Trophoblast cell (in vitro differentiated cells and primary cell): Measurements from ENCODE around the gene DNAH14.
"Not testable (repeated sequence)": the region's sequence is repeated elsewhere in the genome, so short reads cannot be mapped to it uniquely, and the experiment has no call there.

ENCODE experiments used
- DNase-seq, 2 donors: peaks; one replicate each; pipeline ENCODE4 v3.0.0-alpha.2; 2016
- H2AFZ ChIP-seq: 2 replicates; pipeline ENCODE4 v1.6.1; 2013; ENCODE audit warnings: low read length, moderate library complexity, mild to moderate bottlenecking; ENCODE audit not compliant: insufficient read depth, poor library complexity
- H2AK5ac ChIP-seq: 2 replicates; pipeline ENCODE4 v1.6.1; 2013; ENCODE audit warnings: mild to moderate bottlenecking, low read length
- H2BK120ac ChIP-seq: 2 replicates; pipeline ENCODE4 v1.6.1; 2013; ENCODE audit warnings: low read length, mild to moderate bottlenecking, moderate library complexity; ENCODE audit not compliant: insufficient read depth, poor library complexity
- H2BK12ac ChIP-seq: 2 replicates; pipeline ENCODE4 v1.6.1; 2013; ENCODE audit warnings: mild to moderate bottlenecking, low read length, moderate library complexity
- H2BK5ac ChIP-seq: 2 replicates; pipeline ENCODE4 v1.6.1; 2013; ENCODE audit warnings: low read length, low read depth, moderate library complexity, mild to moderate bottlenecking; ENCODE audit not compliant: poor library complexity
- H3K14ac ChIP-seq: 2 replicates; pipeline ENCODE4 v1.6.1; 2013; ENCODE audit warnings: mild to moderate bottlenecking, low read length
- H3K18ac ChIP-seq: 2 replicates; pipeline ENCODE4 v1.6.1; 2013; ENCODE audit warnings: mild to moderate bottlenecking, low read length
- H3K23ac ChIP-seq: 2 replicates; pipeline ENCODE4 v1.6.1; 2013; ENCODE audit warnings: low read length
- H3K27ac ChIP-seq: 2 replicates; pipeline ENCODE4 v1.5.1; 2013; ENCODE audit warnings: low read depth, mild to moderate bottlenecking, inconsistent platforms, low read length, moderate library complexity
- H3K27me3 ChIP-seq: 2 replicates; pipeline ENCODE4 v1.6.1; 2013; ENCODE audit warnings: inconsistent platforms, mild to moderate bottlenecking, low read length, moderate library complexity; ENCODE audit not compliant: insufficient read depth
- H3K36me3 ChIP-seq, 2 experiments: 1 replicate in 1 of 2; 2 replicates in 1 of 2; pipeline ENCODE4 v1.6.1; 2013; ENCODE audit warnings: low read length in 2 of 2, mild to moderate bottlenecking in 2 of 2, moderate library complexity in 1 of 2; ENCODE audit not compliant: insufficient read depth in 2 of 2, control insufficient read depth in 1 of 2
- H3K4ac ChIP-seq: 2 replicates; pipeline ENCODE4 v1.6.1; 2013; ENCODE audit warnings: low read depth, mild to moderate bottlenecking, low read length, moderate library complexity
- H3K4me1 ChIP-seq, 2 experiments: 1 replicate in 1 of 2; 2 replicates in 1 of 2; pipeline ENCODE4 v1.6.1; 2013; ENCODE audit warnings: low read length in 2 of 2, mild to moderate bottlenecking in 2 of 2, moderate library complexity in 1 of 2; ENCODE audit not compliant: insufficient read depth in 2 of 2, control insufficient read depth in 1 of 2
- H3K4me2 ChIP-seq: 2 replicates; pipeline ENCODE4 v1.6.1; 2013; ENCODE audit warnings: inconsistent platforms, mild to moderate bottlenecking, low read length, moderate library complexity
- H3K4me3 ChIP-seq: 2 replicates; pipeline ENCODE4 v1.5.1; 2013; ENCODE audit warnings: mild to moderate bottlenecking, low read depth, low read length, inconsistent platforms
- H3K79me1 ChIP-seq: one replicate; pipeline ENCODE4 v1.6.1; 2013; ENCODE audit warnings: low read length
- H3K79me2 ChIP-seq: 2 replicates; pipeline ENCODE4 v1.6.1; 2013; ENCODE audit warnings: low read length, mild to moderate bottlenecking; ENCODE audit not compliant: control insufficient read depth, insufficient read depth, poor library complexity
- H3K9ac ChIP-seq: 2 replicates; pipeline ENCODE4 v1.6.1; 2013; ENCODE audit warnings: mild to moderate bottlenecking, low read length
- H3K9me3 ChIP-seq: 2 replicates; pipeline ENCODE4 v1.6.1; 2013; ENCODE audit warnings: low read depth, mild to moderate bottlenecking, control low read depth, inconsistent platforms, low read length; ENCODE audit not compliant: insufficient read depth
- H4K12ac ChIP-seq: 2 replicates; pipeline ENCODE4 v1.6.1; 2013; ENCODE audit warnings: low read depth, mild to moderate bottlenecking, low read length, moderate library complexity
- H4K8ac ChIP-seq: 2 replicates; pipeline ENCODE4 v1.6.1; 2013; ENCODE audit warnings: low read depth, mild to moderate bottlenecking, low read length, moderate library complexity
- H4K91ac ChIP-seq: one replicate; pipeline ENCODE4 v1.6.1; 2013; ENCODE audit warnings: low read depth, mild to moderate bottlenecking, low read length, moderate library complexity
- whole genome bisulfite sequencing: extraction: QIAGEN DNeasy Blood & Tissue Kit; methylation state at CpG from one replicate; pipeline ENCODE4 v1.1.7; 2013; ENCODE audit warnings: missing lambda C conversion rate; ENCODE audit not compliant: insufficient read length, insufficient coverage; ENCODE audit errors: extremely low coverage; 5-methylcytosine and 5-hydroxymethylcytosine counted together

Gene DNAH14

GRCh38 chr1:224991550-224991949 lies 62.1 kb downstream of the DNAH14 start:
- H3K18ac ChIP-seq, H3K27ac ChIP-seq, H3K14ac ChIP-seq, H3K23ac ChIP-seq, H3K4me2 ChIP-seq, H3K36me3 ChIP-seq, H2BK5ac ChIP-seq, H3K27me3 ChIP-seq, H2AK5ac ChIP-seq, H3K4me3 ChIP-seq, H4K12ac ChIP-seq, H2AFZ ChIP-seq, H2BK120ac ChIP-seq, H3K4me1 ChIP-seq, H3K9ac ChIP-seq, H4K8ac ChIP-seq, H3K9me3 ChIP-seq, H2BK12ac ChIP-seq, H3K4ac ChIP-seq, H3K79me1 ChIP-seq, H3K79me2 ChIP-seq, DNase-seq, H4K91ac ChIP-seq: not testable (repeated sequence)
- WGBS, result no CpG with 5 or more reads among the region's 5 CpGs

GRCh38 chr1:224995602-224996001 lies 66.1 kb downstream of the DNAH14 start:
- no CpG with 5 or more reads among the region's 1 CpG for WGBS
- no peak overlapping the region for H3K14ac ChIP-seq
- no peaks in the 10 kb centered on the region for H3K79me2 ChIP-seq
- no peak overlapping the region for H2AK5ac ChIP-seq
- H4K12ac ChIP-seq, result no peak overlapping the region
- H3K27me3 ChIP-seq, result no peaks in the 10 kb centered on the region
- H3K79me1 ChIP-seq, result no peaks in the 10 kb centered on the region
- H2BK12ac ChIP-seq, result no peak overlapping the region
- H4K8ac ChIP-seq, result no peak overlapping the region
- H3K36me3 ChIP-seq, result no peaks in the 10 kb centered on the region
- H3K4ac ChIP-seq, result no peak overlapping the region
- no peak overlapping the region for H3K4me2 ChIP-seq
- H3K9me3 ChIP-seq, result no peaks in the 10 kb centered on the region
- no peak overlapping the region for H4K91ac ChIP-seq
- H3K27ac ChIP-seq, result no peak overlapping the region
- no peaks in the 10 kb centered on the region for H3K4me1 ChIP-seq
- H3K18ac ChIP-seq, result no peak overlapping the region
- no peak overlapping the region for H2BK5ac ChIP-seq
- H3K4me3 ChIP-seq, result no peak overlapping the region
- H3K9ac ChIP-seq, result no peak overlapping the region
- H3K23ac ChIP-seq, result no peak overlapping the region
- no peak for DNase-seq
- H2BK120ac ChIP-seq, result no peak overlapping the region
- no peak overlapping the region for H2AFZ ChIP-seq

DNA sequence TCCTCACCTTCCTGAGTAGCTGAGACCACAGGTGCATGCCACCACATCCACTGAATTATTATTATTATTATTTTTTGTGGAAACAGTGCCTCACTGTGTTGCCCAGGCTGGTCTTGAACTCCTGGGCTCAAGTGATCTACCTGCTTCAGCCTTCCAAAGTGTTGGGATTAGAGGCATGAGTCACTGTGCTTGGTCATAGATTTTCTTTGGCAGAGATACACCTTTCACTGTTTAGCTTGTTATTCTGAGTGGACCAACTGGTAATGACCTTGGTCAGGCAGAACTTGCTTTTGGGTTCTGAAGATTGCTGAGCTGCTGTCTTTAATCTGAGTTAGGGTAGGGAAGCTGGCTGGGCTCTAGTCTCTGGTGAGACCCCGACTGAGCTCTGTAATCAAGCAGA lies 66.8 kb downstream of the DNAH14 start:
- no peaks in the 10 kb centered on the region for H3K79me1 ChIP-seq
- H3K23ac ChIP-seq, result no peak overlapping the region
- no peaks in the 10 kb centered on the region for H3K36me3 ChIP-seq
- no peak overlapping the region for H2AK5ac ChIP-seq
- no peak overlapping the region for H3K27ac ChIP-seq
- no peak overlapping the region for H3K14ac ChIP-seq
- no peak overlapping the region for H2AFZ ChIP-seq
- no peak overlapping the region for H4K8ac ChIP-seq
- H4K91ac ChIP-seq, result no peak overlapping the region
- no peak overlapping the region for H2BK12ac ChIP-seq
- no peaks in the 10 kb centered on the region for H3K4me1 ChIP-seq
- DNase-seq, result no peak
- no peak overlapping the region for H3K4me3 ChIP-seq
- whole genome bisulfite sequencing, result no CpG with 5 or more reads among the region's 1 CpG
- H4K12ac ChIP-seq, result no peak overlapping the region
- no peaks in the 10 kb centered on the region for H3K79me2 ChIP-seq
- no peak overlapping the region for H2BK120ac ChIP-seq
- no peaks in the 10 kb centered on the region for H3K9me3 ChIP-seq
- no peak overlapping the region for H3K4ac ChIP-seq
- no peak overlapping the region for H3K4me2 ChIP-seq
- no peak overlapping the region for H3K9ac ChIP-seq
- H3K18ac ChIP-seq, result no peak overlapping the region
- no peaks in the 10 kb centered on the region for H3K27me3 ChIP-seq
- no peak overlapping the region for H2BK5ac ChIP-seq

DNA sequence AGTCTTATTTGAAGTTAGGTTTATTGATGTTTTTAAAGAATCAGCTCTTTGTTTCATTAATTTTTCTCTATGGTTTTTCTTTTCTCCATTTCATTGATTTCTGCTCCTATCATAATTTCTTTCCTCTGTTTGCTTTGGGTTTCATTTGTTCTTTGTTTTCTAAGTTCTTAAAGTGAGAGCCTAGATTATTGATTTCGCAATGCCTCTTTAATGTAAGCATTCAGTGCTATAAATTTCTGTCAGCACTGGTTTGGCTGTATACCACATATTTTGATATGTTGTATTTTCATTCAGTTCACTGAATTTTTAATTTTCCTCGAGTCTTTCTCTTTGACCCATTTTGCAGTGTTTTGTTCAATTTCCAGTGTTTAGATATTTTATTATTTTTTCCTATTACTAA lies 68.7 kb downstream of the DNAH14 start:
- H3K79me2 ChIP-seq, result no peaks in the 10 kb centered on the region
- H3K4me2 ChIP-seq, result no peak overlapping the region
- H4K91ac ChIP-seq, result no peak overlapping the region
- no peak overlapping the region for H3K4me3 ChIP-seq
- no peak overlapping the region for H2AK5ac ChIP-seq
- no peak overlapping the region for H2BK5ac ChIP-seq
- no CpG with 5 or more reads among the region's 2 CpGs for WGBS
- H3K23ac ChIP-seq, result no peak overlapping the region
- H3K9ac ChIP-seq, result no peak overlapping the region
- no peak overlapping the region for H3K27ac ChIP-seq
- no peak overlapping the region for H4K8ac ChIP-seq
- H3K14ac ChIP-seq, result no peak overlapping the region
- no peaks in the 10 kb centered on the region for H3K36me3 ChIP-seq
- H3K9me3 ChIP-seq, result no peaks in the 10 kb centered on the region
- no peaks in the 10 kb centered on the region for H3K79me1 ChIP-seq
- H3K27me3 ChIP-seq, result no peaks in the 10 kb centered on the region
- no peaks in the 10 kb centered on the region for H3K4me1 ChIP-seq
- H4K12ac ChIP-seq, result no peak overlapping the region
- no peak overlapping the region for H2AFZ ChIP-seq
- H3K18ac ChIP-seq, result no peak overlapping the region
- no peak overlapping the region for H3K4ac ChIP-seq
- DNase-seq, result no peak
- no peak overlapping the region for H2BK120ac ChIP-seq
- H2BK12ac ChIP-seq, result no peak overlapping the region
